ENCODE data around the gene KIF16B.
A peak's percentile ranks its signal among the peaks of the same experiment; 100 is the strongest.
"Not testable (repeated sequence)": the region's sequence is repeated elsewhere in the genome, so short reads cannot be mapped to it uniquely, and the experiment has no call there.

Gene KIF16B

GRCh38 chr20:16590041-16590633 is 16.9 kb upstream of the KIF16B start:
- DNase-seq: no peak

GRCh38 chr20:16589623-16590022 is 16.4 kb upstream of the KIF16B start:
- DNase-seq: no peak

- DNase-seq: no peak
These were observed 15.0 kb upstream of the KIF16B start for GRCh38 chr20:16588241-16588640.

- DNase-seq: no peak
These were observed 13.8 kb upstream of the KIF16B start for GRCh38 chr20:16587066-16587465.

- no peak for DNase-seq
These were observed 10.2 kb upstream of the KIF16B start for GRCh38 chr20:16583474-16583873.

- no peak for DNase-seq
These were observed 8.0 kb upstream of the KIF16B start for GRCh38 chr20:16581241-16581640.

GRCh38 chr20:16580620-16581019 is 7.4 kb upstream of the KIF16B start:
- no peak for DNase-seq

- peak; percentile 23 for DNase-seq
These were observed 6.9 kb upstream of the KIF16B start for GRCh38 chr20:16580147-16580546.

- DNase-seq: no peak
These were observed 3.0 kb upstream of the KIF16B start for GRCh38 chr20:16576219-16576618.

- DNase-seq: no peak
These were observed 2.3 kb upstream of the KIF16B start for GRCh38 chr20:16575390-16576140.

GRCh38 chr20:16574656-16575355 is 1.6 kb upstream of the KIF16B start:
- DNase-seq: no peak

GRCh38 chr20:16571333-16571732 is 1.9 kb downstream of the KIF16B start:
- no peak for DNase-seq

GRCh38 chr20:16569246-16570153 is 3.7 kb downstream of the KIF16B start:
- DNase-seq: no peak

GRCh38 chr20:16566080-16566479 is 7.2 kb downstream of the KIF16B start:
- DNase-seq: no peak

- DNase-seq: not testable (repeated sequence)
These were observed 9.2 kb downstream of the KIF16B start for GRCh38 chr20:16564079-16564478.

GRCh38 chr20:16563066-16563806 is 10.0 kb downstream of the KIF16B start:
- no peak for DNase-seq

- no peak for DNase-seq
These were observed 11.0 kb downstream of the KIF16B start for GRCh38 chr20:16562259-16562658.

GRCh38 chr20:16560661-16561060 is 12.6 kb downstream of the KIF16B start:
- DNase-seq: no peak

- DNase-seq: no peak
These were observed 13.0 kb downstream of the KIF16B start for GRCh38 chr20:16560216-16560615.

GRCh38 chr20:16556301-16556700 is 16.9 kb downstream of the KIF16B start:
- no peak for DNase-seq

- no peak for DNase-seq
These were observed 17.5 kb downstream of the KIF16B start for GRCh38 chr20:16555754-16556153.
